GM21723 (cell line): ENCODE data around the gene GHR.

Experiments
- ATAC-seq: cut with Tn5 transposase; IDR thresholded peaks from one replicate; pipeline ENCODE4 v1.9.1; 2021; ENCODE audit warnings: mild to moderate bottlenecking, moderate library complexity; ENCODE audit not compliant: unreplicated experiment

GHR gene

DNA sequence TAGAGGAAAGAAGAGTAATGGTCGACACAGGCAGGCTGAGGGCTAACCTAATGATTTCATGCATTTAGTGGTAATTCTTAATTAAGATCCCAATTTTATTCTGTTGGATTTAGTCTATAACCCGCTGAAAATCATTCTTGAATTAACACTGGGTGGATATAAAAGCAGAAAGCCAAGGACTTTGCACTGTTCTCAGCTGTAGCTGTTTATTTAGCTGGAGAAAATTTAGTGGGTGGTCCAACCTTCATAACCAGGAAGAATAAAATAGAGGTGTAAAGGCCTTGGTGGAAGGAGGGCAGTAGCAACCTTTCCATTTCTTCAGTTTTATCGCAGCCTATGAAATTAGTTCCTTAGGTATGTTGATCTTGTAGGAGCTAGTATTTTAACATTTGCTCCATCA is 92.3 kb downstream of the GHR start:
- no peak for ATAC-seq

DNA sequence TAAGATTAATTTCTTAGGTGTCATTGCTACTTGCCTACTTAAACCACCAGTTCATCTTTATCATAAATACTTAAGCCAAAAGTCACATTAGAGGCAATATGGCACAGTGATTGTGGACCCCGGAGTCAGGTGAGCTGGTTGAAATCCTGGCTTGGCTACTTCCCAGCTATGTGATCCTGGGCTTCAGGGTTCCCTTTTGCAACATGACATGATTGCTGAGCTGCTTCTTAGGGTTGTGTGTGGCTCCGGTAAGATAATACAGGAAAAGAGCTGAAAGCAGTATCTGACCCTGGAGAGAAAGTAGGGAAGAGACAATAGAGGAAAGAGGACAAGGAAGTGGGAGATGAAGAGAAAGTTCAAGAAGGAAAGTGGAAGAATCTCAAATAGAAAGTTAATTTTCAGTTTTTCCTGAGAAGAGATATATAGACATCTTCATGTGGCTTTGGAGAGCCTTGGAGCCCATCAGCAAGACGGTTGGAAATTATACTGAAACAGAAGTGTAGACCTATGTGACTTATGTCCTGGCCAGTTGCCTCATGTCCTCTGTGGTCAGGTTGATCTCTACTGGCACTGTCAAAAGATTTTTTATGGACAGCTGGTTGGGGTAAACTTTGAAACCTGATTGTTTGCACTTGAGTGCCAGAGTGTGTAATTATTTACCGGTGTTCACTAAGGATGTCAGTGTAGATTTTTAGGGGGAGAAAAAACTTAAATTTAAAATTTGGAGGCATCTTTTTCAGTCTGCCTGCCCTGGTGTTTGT is 93.2 kb downstream of the GHR start:
- no peak for ATAC-seq

DNA sequence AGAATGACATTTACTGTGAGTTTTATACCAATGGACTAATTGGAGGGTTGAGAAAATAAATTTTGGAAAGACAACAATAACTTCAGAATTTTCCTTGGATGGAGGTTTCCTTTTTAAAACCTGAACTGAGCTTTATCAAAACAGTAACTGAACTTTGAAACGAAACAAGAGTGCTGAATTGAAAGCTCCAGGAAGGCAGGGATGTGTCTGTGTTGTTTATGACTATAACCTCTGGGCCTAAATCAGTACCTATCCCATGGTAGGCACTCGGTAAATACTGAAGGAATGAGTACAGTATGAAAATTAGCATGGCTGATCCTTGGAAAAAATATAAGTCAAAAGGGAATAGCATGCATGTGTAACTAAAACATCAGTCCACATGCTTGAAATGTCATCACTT is 93.9 kb downstream of the GHR start:
- no peak for ATAC-seq

DNA sequence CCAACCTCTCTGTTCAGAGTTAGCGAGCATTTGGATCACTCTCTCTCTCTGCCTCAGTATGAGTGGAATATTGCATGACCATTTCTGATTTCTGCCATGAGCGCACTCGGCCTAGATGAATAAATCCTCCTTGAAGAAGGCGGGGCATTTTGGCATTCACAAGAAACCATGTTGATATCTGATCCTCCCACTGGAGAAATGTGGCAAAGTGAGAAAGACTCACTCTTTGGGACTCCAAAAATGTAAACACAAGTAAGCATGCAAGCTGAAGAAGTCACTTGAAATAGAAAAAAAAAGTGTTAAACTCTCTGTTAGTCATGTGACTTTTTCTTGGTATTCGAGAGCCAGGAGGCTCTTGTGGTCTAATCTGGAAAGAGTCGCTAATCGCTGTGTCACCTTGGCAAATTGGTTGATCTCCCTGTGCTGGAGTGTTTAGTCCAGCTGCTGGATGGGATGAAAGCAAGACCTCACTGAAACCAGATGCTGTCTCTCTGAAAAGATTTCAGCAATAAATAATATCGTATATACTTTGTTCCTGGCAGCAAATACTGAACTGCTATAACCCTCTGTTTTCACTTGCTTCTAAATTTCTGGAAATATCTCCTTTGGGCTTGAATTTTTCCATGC is 95.5 kb downstream of the GHR start:
- ATAC-seq = no peak

DNA sequence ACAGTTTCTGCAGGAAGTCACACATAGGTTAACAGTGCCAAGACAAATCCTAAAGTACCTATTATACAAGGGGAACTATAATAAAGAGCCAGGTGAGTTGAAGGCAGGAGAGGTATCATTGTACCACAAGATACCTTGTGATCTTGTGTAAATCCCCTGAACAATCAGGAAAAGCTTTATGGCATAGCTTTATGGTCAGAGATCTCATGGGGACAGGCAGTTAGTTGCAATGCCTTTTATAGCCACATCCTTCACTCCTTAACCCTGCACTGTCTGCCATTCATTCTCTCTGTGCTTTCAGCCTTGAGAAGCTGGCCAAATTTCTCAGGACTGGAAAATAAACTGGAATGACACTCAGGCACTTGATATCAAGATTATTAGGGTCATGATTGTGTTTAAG is 97.0 kb downstream of the GHR start:
- ATAC-seq = no peak

DNA sequence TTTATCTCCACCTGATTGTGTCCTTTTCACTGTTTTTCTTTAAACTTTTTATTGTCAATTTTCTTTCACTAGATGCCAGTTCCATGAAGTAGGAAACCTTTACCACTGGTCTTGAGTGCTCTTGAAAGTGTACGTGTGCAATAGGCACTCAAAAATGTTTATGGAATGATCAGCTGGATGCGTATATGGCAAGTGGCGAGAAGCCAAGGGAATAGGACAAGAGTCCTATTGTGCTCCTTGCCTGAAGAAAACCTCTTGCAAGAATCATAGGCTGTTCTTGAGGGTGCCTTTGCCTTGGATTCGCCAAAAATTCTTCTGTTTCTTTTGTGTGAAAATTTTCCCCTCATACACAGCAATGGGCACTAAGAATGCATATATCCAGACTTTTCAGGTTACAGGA is 97.7 kb downstream of the GHR start:
- ATAC-seq = no peak

DNA sequence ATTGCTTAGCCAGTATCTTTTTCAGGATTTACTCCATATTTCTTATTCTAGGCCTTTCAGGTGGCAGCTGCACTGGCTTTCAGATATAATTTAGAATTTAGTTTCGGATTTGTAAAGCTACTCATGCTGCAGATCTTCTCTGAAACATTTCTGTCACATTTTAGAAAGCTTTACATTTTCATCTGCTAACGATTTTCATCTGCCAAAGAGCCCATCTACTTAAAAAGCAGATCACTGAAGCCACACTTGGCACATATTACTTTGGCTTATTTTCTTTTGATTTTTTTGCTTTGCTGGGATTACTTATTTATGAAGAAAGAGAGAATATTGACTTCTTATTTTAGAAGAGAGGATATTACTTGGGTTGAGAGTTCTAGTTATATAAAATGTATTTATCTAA is 98.2 kb downstream of the GHR start:
- no peak for ATAC-seq

DNA sequence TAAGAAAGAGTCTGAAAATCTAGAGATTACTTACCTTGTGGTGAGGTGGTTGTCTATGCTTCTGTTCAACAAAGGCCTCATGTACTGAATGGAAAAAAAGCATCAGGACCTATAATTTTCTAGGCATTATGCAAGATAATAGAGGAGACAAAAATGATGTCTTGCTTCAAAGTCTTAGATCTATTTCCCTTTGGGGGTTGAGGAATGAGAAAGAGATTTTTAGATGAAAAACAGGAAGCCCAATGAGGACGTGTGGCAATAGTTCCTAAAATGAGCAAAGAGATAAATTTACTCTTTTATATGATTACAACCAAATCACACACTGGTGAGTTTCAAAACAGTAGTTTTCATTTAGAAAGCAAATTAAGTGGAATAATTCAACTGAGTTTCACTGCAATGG is 99.5 kb downstream of the GHR start:
- ATAC-seq = no peak

DNA sequence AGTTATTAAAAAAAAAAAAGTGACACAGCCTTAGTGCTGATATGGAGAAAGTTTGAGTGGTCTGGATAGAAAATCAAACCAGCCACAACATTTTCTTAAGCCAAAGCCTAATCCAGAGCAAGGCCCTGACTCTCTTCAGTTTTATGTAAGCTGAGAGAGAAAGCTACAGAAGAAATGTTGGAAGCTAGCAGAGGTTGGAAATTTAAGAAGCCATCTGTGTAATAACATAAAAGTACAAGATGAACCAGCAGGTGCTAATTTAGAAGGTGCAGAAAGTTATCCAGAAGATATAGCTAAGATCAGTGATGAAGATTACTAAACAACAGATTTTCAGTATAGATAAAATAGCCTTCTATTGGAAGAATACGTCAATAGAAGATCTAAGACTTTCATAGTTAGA is 102.9 kb downstream of the GHR start:
- no peak for ATAC-seq

DNA sequence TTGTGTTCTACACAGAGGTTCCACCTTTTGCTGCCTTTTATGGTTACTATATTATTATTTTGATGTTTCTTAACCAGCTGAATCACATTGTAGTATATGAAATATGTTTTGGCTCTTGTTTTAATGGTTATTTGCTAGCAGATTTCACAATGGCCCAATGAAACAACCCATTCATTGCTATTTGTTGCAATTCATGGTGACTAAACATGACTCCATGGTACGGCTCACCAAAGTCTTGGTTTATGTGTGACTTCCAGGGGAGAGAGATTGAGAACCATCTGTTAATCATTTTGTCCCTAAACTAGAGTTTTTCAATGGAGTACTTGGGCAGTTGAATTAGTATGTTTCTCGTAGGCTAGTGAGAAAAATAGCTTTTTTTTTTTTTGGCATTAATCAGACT is 108.4 kb downstream of the GHR start:
- ATAC-seq = no peak

DNA sequence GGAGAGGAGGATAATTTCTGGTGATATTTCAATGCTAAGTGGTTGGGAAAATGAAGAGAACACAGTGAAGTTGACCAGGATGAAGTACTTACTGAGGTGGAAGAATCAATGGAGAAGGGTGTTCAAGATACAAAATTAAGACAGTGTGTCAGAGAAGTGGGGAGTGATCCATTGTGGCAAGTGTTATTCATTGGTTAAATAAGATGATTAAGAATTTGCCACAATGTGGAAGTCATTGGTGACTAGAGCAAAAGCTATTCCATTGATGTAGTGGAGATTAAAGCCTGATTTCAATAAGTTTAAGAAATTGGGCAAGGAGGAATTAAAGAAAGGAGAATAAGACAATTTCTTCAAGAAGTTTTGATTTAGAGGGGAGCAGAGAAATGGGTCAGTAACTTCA is 118.9 kb downstream of the GHR start:
- no peak for ATAC-seq

DNA sequence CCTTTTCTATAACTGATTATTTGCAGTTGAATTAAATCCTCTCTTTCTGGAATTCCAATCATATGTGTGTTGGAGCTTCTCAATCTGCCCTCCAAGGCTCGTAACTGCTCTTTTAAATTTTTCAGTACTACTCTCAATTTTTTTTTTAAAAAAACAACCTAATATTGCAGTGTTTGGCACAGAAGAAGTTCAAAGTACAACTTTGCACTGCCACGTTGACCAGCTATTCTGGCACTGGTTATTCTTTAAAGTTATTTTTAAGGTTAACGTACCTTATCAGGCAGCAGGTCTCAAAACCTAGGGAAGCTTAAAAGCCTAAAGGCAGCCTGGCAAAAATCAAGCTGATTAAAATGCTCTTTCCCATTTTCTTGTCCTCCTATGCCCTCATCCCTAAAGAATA is 120.5 kb downstream of the GHR start:
- ATAC-seq = no peak

DNA sequence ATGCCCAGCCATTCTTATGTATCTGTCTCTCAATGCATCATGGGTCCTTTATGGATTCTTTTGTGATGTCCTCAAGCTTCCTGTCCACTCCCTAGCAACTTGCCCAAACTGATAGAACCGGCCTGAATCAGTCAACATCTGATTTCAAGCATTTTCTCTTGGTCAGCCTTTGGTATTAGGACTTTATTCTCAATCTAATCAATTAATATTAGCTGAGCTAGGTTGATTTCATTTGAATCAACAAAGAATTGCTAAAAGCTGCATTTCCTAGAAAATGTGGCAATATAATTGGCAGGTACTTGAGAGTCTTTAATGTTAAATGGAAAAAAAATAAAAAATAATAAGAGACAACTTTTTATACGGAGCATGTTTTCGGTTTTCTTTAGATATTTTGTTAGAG is 121.8 kb downstream of the GHR start:
- no peak for ATAC-seq

DNA sequence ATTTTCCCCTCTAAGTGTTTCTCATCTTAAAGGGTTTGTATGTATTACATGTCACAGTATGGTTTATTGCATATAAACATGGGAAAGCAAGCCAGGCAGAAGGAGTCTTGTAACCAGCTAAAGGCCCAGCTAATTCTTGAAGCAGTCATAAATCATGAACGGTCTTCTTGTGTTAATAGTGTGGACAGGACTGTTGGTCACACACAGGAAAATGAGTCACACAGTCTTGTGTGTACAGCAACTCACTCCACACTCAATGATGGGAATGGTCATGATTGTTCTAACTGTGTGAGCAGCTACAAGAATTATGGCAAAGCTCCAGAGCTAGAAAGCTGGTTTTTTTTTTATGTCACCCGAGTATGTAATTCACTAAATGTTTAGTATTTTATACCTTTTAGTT is 123.9 kb downstream of the GHR start:
- no peak for ATAC-seq

DNA sequence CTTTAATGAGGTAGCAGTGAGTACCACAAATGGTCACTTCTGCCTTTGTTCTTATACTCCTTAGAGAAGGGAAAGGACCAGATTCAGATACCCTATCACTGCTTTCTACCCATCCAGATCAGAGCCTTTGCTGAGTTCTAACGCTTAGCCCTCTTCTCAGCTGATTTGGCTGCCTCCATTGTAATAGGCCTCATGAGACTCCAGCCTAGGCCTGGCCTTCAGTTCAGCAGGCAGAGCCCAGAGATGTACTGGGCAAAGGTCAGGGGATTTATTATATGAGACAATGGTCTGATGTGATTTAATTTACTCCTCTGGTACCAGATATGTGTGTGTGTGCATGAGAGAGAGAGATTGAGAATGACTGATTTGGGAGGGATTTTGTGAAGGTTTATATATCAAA is 124.7 kb downstream of the GHR start:
- no peak for ATAC-seq

DNA sequence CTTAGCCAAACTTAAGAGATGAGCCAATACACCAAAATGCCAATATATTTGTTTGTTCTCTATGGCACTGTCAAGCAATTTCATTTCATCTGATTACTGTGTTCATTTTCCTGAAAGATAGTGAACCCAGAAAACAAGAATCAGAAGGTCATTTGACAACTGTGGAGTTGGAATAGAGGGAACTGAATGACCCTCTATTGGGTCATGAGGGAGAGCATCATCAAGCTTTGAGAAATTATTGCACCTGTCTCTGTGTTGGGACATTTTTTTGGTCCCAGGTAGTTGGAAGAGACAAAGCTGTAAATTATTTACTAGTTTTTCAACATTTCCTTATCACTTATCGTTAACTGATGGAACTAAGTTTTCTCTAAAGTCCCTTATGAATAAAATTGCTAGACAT is 129.4 kb downstream of the GHR start:
- ATAC-seq = no peak

DNA sequence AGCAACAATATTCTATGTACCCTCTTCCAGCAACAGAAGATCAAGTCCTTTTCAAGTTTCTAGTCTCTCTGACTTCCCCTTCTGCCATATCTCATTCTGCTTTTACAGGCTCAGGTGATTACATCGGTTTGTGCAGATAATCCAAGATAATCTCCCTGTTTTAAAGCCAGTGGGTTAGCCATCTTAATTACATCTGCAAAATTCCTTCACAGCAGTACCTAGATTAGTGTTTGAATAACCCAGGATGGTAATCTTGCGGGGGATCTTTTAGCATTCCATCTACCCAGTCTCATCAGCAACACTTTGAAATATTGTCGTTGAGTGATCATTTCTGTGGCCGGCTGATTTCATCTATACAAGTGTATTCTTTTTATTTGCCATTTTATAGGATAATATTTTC is 130.2 kb downstream of the GHR start:
- no peak for ATAC-seq

DNA sequence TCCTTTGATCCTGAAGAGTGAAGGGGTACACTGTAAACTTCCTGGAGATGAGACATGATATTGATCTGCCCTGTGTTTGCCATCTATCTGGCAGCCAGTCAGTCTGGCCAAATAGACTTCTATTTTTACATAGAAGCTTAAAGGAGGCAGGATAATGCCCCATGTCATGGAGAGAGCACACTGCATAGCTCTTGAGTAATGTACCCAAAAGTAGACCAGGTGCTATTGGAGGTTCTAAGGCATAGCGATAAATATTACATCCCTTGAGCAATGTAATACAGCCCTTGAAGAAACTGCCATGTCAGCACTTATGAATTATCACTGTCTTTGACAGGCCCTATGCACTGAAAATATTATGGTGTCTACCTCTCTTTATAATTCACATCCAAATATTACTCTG is 131.8 kb downstream of the GHR start:
- ATAC-seq = no peak

DNA sequence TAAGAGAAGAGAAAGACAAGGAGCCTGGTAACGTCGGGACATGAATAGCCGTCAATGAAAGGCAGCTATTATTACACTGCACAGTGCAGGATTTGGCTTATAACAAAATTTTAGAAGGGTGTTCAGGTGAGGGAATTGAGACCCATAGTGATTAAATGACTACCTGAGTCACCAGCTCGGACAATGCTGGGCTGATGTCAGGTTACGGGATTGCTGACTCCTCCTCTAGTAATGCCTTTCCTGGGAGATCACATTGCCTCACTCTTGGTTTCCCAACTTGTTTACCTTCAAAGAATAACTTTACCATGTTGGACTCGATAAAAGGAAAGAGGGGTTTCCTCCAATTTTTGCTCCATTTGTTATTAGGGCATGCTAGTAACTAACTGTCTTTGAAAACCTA is 132.6 kb downstream of the GHR start:
- ATAC-seq = no peak

DNA sequence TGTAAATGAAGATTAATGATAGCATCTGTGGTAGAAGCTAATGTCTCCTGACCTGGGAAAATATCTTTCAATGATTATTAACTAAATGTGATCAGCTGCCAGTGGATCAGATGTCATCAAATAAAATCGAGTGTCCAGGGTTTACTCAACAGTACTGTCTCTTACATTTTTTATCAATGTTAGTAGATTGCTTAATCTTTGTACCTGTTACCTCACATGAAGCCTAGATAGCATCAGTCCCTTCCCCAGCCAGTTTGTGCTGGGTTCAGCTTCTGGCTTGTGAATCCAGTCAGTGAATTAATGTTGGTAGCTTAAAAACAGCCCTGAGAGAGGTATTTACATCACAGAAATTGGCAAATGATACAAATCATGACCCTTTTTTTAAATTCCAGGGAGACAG is 134.4 kb downstream of the GHR start:
- no peak for ATAC-seq

DNA sequence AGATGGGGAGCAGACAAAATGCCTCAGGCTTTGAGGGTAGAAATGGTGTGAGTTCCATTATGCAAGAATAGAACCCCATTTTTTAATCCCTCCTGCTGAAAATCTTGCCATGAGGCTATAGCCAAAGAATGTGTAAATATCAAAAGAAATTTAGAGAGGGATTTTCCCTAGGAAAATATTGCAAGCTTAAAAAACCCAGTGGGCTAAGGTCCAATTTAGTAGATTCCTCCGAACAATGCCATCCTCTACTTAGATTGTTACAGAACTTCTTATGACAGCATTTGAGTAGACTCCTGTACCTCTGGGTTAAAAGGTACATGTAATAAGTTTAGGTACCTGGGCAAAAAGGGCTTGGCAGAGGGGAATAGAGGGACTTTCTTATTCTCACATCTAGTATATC is 138.4 kb downstream of the GHR start:
- ATAC-seq = no peak

DNA sequence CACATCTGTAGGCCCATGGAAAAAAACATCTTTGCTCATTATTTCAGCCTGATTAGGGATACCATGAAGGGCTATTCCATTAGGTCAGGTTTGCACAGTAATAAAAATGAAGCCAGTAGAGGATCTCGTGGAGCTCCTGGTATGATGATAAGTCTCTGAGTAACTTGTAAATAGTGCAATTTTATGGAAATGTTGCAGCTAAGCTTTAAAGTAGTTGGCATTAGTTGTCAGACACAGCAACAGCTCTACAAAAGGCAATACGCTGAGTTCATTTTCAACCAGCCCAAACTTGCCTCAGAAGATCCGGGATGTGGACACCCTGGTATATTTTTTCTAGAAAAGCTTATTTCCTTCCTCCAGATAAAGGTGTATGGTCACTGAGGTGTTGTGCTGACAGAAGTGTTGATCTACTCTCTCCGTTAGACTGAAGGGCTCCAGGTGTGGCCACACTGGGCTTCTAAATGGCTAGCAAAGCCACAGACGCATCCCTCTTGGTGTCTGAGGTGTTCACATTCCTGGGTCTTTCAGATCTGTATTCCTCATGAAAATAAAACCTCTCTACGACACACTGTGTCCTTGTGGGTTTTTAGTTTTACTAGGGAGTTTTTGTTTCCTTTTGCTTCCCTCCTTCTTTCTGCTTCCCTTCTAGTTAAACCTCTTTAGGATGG is 141.6 kb downstream of the GHR start:
- no peak for ATAC-seq
